HepG2 (cell line): ENCODE data around the gene PPP1R13L. TPM values are rescaled to one million over a fixed set of nuclear protein-coding genes. Genes with fewer than 3 reads are reported as not detected.

Experiments used
- DR1 ChIP-seq: sonication (generic); formaldehyde crosslinking; IDR thresholded peaks from 2 replicates; pipeline ENCODE4 v1.8.0; 2021; ENCODE audit warnings: mild to moderate bottlenecking, missing genetic modification reagents, inconsistent platforms
- EHMT2 ChIP-seq: fragments of 200-600 bp; sonication (generic); IDR thresholded peaks from 2 replicates; pipeline ENCODE4 v1.7.0; 2017; ENCODE audit warnings: antibody characterized with exemption, low read depth, low read length, borderline replicate concordance
- ETV6 ChIP-seq: sonication (generic); formaldehyde crosslinking; conservative IDR thresholded peaks from 2 replicates; pipeline ENCODE4 v1.4.0; 2020; ENCODE audit warnings: missing genetic modification reagents
- GFI1 ChIP-seq: sonication (generic); formaldehyde crosslinking; IDR thresholded peaks from 2 replicates; pipeline ENCODE4 v1.5.0; 2020; ENCODE audit warnings: missing genetic modification reagents, mild to moderate bottlenecking, borderline replicate concordance
- GPN1 ChIP-seq: sonication (generic); formaldehyde crosslinking; IDR thresholded peaks from 2 replicates; pipeline ENCODE4 v1.5.1; 2020; ENCODE audit warnings: missing genetic modification reagents, borderline replicate concordance
- HBP1 ChIP-seq: IDR thresholded peaks from 2 replicates; pipeline ENCODE4 v1.6.1; 2016; ENCODE audit warnings: low read depth, control low read depth
- IRF1 ChIP-seq: sonication (generic); formaldehyde crosslinking; IDR thresholded peaks from 2 replicates; pipeline ENCODE4 v1.4.0; 2020; ENCODE audit warnings: low read depth, mild to moderate bottlenecking, missing genetic modification reagents
- MAFK ChIP-seq, 2 experiments: IDR thresholded peaks in 1 of 2; conservative IDR thresholded peaks in 1 of 2; 2 replicates each; pipeline ENCODE4 v1.6.1; 2011; ENCODE audit warnings: improper control_type of control experiment in 2 of 2, low read length in 2 of 2
- MTA1 ChIP-seq: sonication (generic); formaldehyde crosslinking; IDR thresholded peaks from 2 replicates; pipeline ENCODE4 v1.4.0; 2020; ENCODE audit warnings: missing genetic modification reagents, mild to moderate bottlenecking, borderline replicate concordance
- MZF1 ChIP-seq: sonication (generic); formaldehyde crosslinking; IDR thresholded peaks from 2 replicates; pipeline ENCODE4 v1.8.1; 2023; ENCODE audit warnings: mild to moderate bottlenecking, missing genetic modification reagents, borderline replicate concordance
- RFXAP ChIP-seq: sonication (generic); formaldehyde crosslinking; IDR thresholded peaks from 2 replicates; pipeline ENCODE4 v1.4.0; 2020; ENCODE audit warnings: missing genetic modification reagents, borderline replicate concordance
- SALL2 ChIP-seq: sonication (generic); formaldehyde crosslinking; IDR thresholded peaks from 2 replicates; pipeline ENCODE4 v1.8.1; 2023; ENCODE audit warnings: mild to moderate bottlenecking, missing genetic modification reagents, inconsistent platforms
- SAP130 ChIP-seq: IDR thresholded peaks from 2 replicates; pipeline ENCODE4 v1.6.1; 2016; ENCODE audit warnings: low read depth
- SNAPC5 ChIP-seq: sonication (generic); formaldehyde crosslinking; IDR thresholded peaks from 2 replicates; pipeline ENCODE4 v1.8.1; 2023; ENCODE audit warnings: mild to moderate bottlenecking, missing genetic modification reagents, borderline replicate concordance
- TEF ChIP-seq: sonication (generic); formaldehyde crosslinking; IDR thresholded peaks from 2 replicates; pipeline ENCODE4 v1.5.0; 2020; ENCODE audit warnings: missing genetic modification reagents
- TGIF2 ChIP-seq: IDR thresholded peaks from 2 replicates; pipeline ENCODE4 v1.6.1; 2016; ENCODE audit warnings: control low read depth, missing compliant biosample characterization
- ZFP36L2 ChIP-seq: sonication (generic); formaldehyde crosslinking; IDR thresholded peaks from 2 replicates; pipeline ENCODE4 v1.4.0; 2020; ENCODE audit warnings: missing genetic modification reagents
- ZMYM3 ChIP-seq: sonication (generic); formaldehyde crosslinking; IDR thresholded peaks from 2 replicates; pipeline ENCODE4 v1.5.1; 2020; ENCODE audit warnings: mild to moderate bottlenecking, missing genetic modification reagents
- ZNF276 ChIP-seq: sonication (generic); formaldehyde crosslinking; IDR thresholded peaks from 2 replicates; pipeline ENCODE4 v1.4.0; 2020; ENCODE audit warnings: mild to moderate bottlenecking, low read depth, missing genetic modification reagents
- ZNF580 ChIP-seq: IDR thresholded peaks from 2 replicates; pipeline ENCODE4 v1.6.1; 2016; ENCODE audit warnings: low read depth, borderline replicate concordance
- ZNF770 ChIP-seq: sonication (generic); formaldehyde crosslinking; IDR thresholded peaks from 2 replicates; pipeline ENCODE4 v1.5.0; 2020; ENCODE audit warnings: mild to moderate bottlenecking, missing genetic modification reagents
- ZNF776 ChIP-seq: sonication (generic); formaldehyde crosslinking; IDR thresholded peaks from 2 replicates; pipeline ENCODE4 v1.4.0; 2020; ENCODE audit warnings: mild to moderate bottlenecking, missing genetic modification reagents
- polyA plus RNA-seq, 8 experiments: library from polyadenylated mRNA; depleted of rRNA in 3 of 8; stranded (reverse) in 7 of 8; unstranded in 1 of 8; fragments of >200 nt; fragmentation: Illumina TruSeq in 4 of 8; extraction: Trizol in 4 of 8; gene quantifications; 2 replicates each; pipeline versions ENCODE4 v1.2.1 to v1.2.3, GENCODE V29; 2011 to 2016; ENCODE audit warnings: low read depth in 4 of 8, missing spikeins in 1 of 8, mixed read lengths in 1 of 8; ENCODE audit not compliant: insufficient read depth in 1 of 8
- total RNA-seq, 5 experiments: library from RNA; depleted of rRNA; stranded (reverse); fragments of >200 nt; fragmentation: Illumina TruSeq; extraction: Trizol; gene quantifications; 2 replicates each; pipeline ENCODE4 v1.2.3, GENCODE V29; 2016; ENCODE audit warnings: low read depth in 1 of 5

The PPP1R13L gene
- total and polyA plus RNA-seq, 2 of the 13 experiments (the other 11 are each of a cell fraction or from before 2014, with no cell fraction given): 1.3 to 6.6 TPM

- TF ChIP-seq TGIF2 (CRISPR knock-in tag): peak; percentile 41; the same call in 1 of the 2 replicates
- no peak for TF ChIP-seq ZNF276 (CRISPR knock-in tag)
- 0 out of 2 replicates have a peak, but pooled peaks have one; percentile 57 for TF ChIP-seq ETV6 (CRISPR knock-in tag)
- peak; percentile 56; the same call in 1 of the 2 replicates for TF ChIP-seq SNAPC5 (CRISPR knock-in tag)
- peak; percentile 87 for TF ChIP-seq SAP130 (CRISPR knock-in tag)
- TF ChIP-seq MTA1 (CRISPR knock-in tag): no peak
- no peak for TF ChIP-seq RFXAP (CRISPR knock-in tag)
- TF ChIP-seq GFI1: no peak
- no peak for TF ChIP-seq SALL2
- TF ChIP-seq EHMT2: no peak
- no peak; the same call in 1 of the 2 replicates for TF ChIP-seq DR1 (CRISPR knock-in tag)
- TF ChIP-seq ZFP36L2: no peak
- no peak for TF ChIP-seq IRF1
- peak; percentile 95 for TF ChIP-seq TEF
- TF ChIP-seq ZNF770 (CRISPR knock-in tag): no peak
- no peak for TF ChIP-seq GPN1 (CRISPR knock-in tag)
- TF ChIP-seq HBP1 (CRISPR knock-in tag): no peak
- peak; percentile 63; the same call in 1 of the 2 replicates for TF ChIP-seq ZNF580 (CRISPR knock-in tag)
- TF ChIP-seq ZNF776: no peak
- no peak for TF ChIP-seq ZMYM3 (CRISPR knock-in tag)
- TF ChIP-seq MAFK (conservative IDR thresholded peaks at IDR 0.05 in 1 of 2, IDR thresholded peaks at IDR 0.05 in 1 of 2; ENCODE audit: low read length in 2 of 2): no peak
- peak; percentile 60; the same call in 1 of the 2 replicates for TF ChIP-seq MZF1
Measured at GRCh38 chr19:45443462-45444317, 38.8 kb upstream of the PPP1R13L start (continued).
